Gastrocnemius medialis (tissue), 4 donors: Measurements from ENCODE around the gene JDP2.

Experiments
- POLR2A ChIP-seq, 2 donors: fragments of 450-650 bp; IDR thresholded peaks; one replicate each; pipeline ENCODE4 v1.6.1; 2017; ENCODE audit warnings: antibody characterized with exemption in 2 of 2, mild to moderate bottlenecking in 2 of 2, moderate library complexity in 2 of 2
- TF ChIP-seq, protein P1 (sequence below), 5 experiments: fragments of 450-650 bp in 3 of 5; fragments of 200-600 bp in 2 of 5; sonication (generic) in 2 of 5; IDR thresholded peaks in 4 of 5; conservative IDR thresholded peaks in 1 of 5; 1 replicate in 4 of 5; 2 replicates in 1 of 5; pipeline ENCODE4 v1.5.1; 2016 to 2019; ENCODE audit warnings: antibody characterized with exemption in 5 of 5, mild to moderate bottlenecking in 3 of 5, moderate library complexity in 3 of 5

DNA sequence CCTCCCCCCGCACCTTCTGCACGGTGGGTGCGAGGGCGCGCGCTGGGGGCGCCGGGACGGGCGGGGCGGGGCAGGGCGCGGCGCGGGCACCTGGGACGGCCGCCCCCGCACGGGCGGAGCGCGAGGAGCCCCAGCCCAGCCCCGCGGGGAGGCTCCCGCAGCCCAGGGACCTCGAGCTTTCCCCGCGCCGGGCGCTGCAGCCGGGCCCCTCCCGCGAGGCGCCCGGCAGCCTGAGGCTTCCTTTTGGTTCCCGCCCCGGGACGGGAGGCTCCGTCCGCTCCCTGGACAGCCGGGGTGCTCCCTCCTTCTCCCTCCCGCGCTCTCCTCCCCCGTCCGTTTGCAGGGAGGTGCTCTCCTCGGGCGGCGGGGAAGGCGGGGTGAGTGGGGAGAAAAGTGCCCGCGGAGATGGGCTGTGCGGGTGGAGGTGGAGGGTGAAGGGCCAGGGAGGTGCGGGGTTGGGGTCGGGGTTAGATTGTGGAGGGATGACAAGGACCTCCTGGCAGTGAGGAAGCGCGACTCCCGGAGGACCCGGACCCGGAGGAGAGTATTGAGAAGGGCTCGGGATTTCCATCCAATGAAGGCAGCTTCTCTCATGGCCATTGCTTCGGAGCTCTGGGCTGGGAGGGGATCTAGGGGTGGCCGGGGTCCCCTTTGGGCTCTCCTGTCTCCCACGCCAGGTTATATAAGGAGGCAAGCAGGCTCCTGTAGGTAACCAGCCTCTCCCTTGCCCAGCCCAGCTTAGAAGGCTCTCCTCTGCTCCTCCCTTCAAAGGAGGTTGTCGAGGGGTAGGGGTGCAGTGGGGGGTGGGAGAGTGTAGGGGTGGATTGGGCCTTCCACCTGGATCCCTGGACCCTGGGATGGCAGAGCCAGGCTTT is 645 bp downstream of the JDP2 start:
- TF ChIP-seq, protein P1, sequence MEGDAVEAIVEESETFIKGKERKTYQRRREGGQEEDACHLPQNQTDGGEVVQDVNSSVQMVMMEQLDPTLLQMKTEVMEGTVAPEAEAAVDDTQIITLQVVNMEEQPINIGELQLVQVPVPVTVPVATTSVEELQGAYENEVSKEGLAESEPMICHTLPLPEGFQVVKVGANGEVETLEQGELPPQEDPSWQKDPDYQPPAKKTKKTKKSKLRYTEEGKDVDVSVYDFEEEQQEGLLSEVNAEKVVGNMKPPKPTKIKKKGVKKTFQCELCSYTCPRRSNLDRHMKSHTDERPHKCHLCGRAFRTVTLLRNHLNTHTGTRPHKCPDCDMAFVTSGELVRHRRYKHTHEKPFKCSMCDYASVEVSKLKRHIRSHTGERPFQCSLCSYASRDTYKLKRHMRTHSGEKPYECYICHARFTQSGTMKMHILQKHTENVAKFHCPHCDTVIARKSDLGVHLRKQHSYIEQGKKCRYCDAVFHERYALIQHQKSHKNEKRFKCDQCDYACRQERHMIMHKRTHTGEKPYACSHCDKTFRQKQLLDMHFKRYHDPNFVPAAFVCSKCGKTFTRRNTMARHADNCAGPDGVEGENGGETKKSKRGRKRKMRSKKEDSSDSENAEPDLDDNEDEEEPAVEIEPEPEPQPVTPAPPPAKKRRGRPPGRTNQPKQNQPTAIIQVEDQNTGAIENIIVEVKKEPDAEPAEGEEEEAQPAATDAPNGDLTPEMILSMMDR (IDR thresholded peaks at IDR 0.05 in 4 of 5, conservative IDR thresholded peaks at IDR 0.05 in 1 of 5), result no peak
- TF ChIP-seq POLR2A (IDR thresholded peaks at IDR 0.05), result no peak
